ENCODE measurements around the gene SORCS2.

DNA sequence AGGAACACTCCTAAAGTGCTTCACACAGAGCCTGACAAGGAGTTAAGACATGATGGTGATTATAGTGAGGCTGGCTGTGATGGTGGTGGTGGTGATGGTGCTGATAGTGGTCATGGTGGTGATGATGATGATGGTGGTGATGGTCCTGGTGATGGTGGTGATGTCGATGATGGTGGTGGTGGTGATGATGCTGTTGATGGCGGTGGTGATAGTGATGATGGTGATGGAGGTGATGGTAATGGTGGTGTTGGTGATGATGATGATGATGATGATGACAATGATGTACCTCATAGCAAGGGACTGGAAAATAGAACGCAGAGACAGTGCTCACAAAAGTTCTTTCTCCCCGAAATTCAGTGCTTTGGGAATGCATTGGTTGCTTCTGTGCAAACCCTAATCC, 276.7 kb downstream of the SORCS2 start:
- TF ChIP-seq XBP1 (CRISPR knock-in tag; IDR thresholded peaks at IDR 0.05): no peak
- TF ChIP-seq JUND (CRISPR knock-in tag; IDR thresholded peaks at IDR 0.05): no peak
- TF ChIP-seq MEIS2 (CRISPR knock-in tag; IDR thresholded peaks at IDR 0.05): no peak
- TF ChIP-seq CEBPB (IDR thresholded peaks at IDR 0.05; ENCODE audit: borderline replicate concordance, low read depth, low read length): no peak
- no peak for TF ChIP-seq NCOR1 (IDR thresholded peaks at IDR 0.05; ENCODE audit: borderline replicate concordance, low read length)
- TF ChIP-seq HOXA7 (CRISPR knock-in tag; IDR thresholded peaks at IDR 0.05): no peak
- TF ChIP-seq JUN (CRISPR knock-in tag; IDR thresholded peaks at IDR 0.05): no peak
- TF ChIP-seq RAD51 (IDR thresholded peaks at IDR 0.05; ENCODE audit: borderline replicate concordance): no peak
